DOHH2 (cell line): ENCODE results near the gene PIGM.

ENCODE experiments used
- H3F3A ChIP-seq: fragments of 200-600 bp; sonication (generic), shearing (Covaris generic); 2 replicates; pipeline ENCODE4 v1.6.0; 2016; ENCODE audit warnings: antibody characterized with exemption, mild to moderate bottlenecking; ENCODE audit not compliant: control insufficient read depth, insufficient read depth
- H3K27ac ChIP-seq: fragments of 200-600 bp; sonication (generic); 2 replicates; pipeline ENCODE4 v1.5.1; 2014; ENCODE audit warnings: low read depth, mild to moderate bottlenecking, low read length, moderate library complexity
- H3K27me3 ChIP-seq: fragments of 200-600 bp; sonication (generic); 2 replicates; pipeline ENCODE4 v1.6.1; 2014; ENCODE audit warnings: mild to moderate bottlenecking, low read length, mixed read lengths; ENCODE audit not compliant: control insufficient read depth
- H3K36me3 ChIP-seq: fragments of 200-600 bp; sonication (generic); 2 replicates; pipeline ENCODE4 v1.6.1; 2014; ENCODE audit warnings: mild to moderate bottlenecking, low read length, moderate library complexity, mixed read lengths; ENCODE audit not compliant: control insufficient read depth
- H3K4me1 ChIP-seq: fragments of 200-600 bp; sonication (generic); 2 replicates; pipeline ENCODE4 v1.6.1; 2014; ENCODE audit warnings: mild to moderate bottlenecking, low read length, mixed read lengths; ENCODE audit not compliant: control insufficient read depth
- H3K4me2 ChIP-seq: fragments of 200-600 bp; sonication (generic); 2 replicates; pipeline ENCODE4 v1.6.0; 2014; ENCODE audit warnings: mild to moderate bottlenecking, low read length, moderate library complexity
- H3K4me3 ChIP-seq: fragments of 200-600 bp; sonication (generic); 2 replicates; pipeline ENCODE4 v1.5.1; 2014; ENCODE audit warnings: mild to moderate bottlenecking, low read length, mixed read lengths
- H3K79me2 ChIP-seq: fragments of 200-600 bp; sonication (generic); 2 replicates; pipeline ENCODE4 v1.6.1; 2014; ENCODE audit warnings: mild to moderate bottlenecking, low read length, mixed read lengths; ENCODE audit not compliant: control insufficient read depth
- H3K9me2 ChIP-seq: fragments of 200-600 bp; sonication (generic); replicated peaks from 2 replicates; pipeline ENCODE4 v1.6.1; 2014; ENCODE audit warnings: mild to moderate bottlenecking, low read length, mixed read lengths; ENCODE audit not compliant: control insufficient read depth
- H3K9me3 ChIP-seq: fragments of 200-600 bp; sonication (generic); 2 replicates; pipeline ENCODE4 v1.6.1; 2014; ENCODE audit warnings: antibody characterized with exemption, low read length, mixed read lengths; ENCODE audit not compliant: control insufficient read depth, insufficient read depth
- H4K20me1 ChIP-seq: fragments of 200-600 bp; sonication (generic); 2 replicates; pipeline ENCODE4 v1.6.0; 2014; ENCODE audit warnings: low read depth, mild to moderate bottlenecking, antibody characterized with exemption, low read length, moderate library complexity; ENCODE audit not compliant: control insufficient read depth, insufficient read depth
- EZH2phosphoT487 ChIP-seq: fragments of 200-600 bp; sonication (generic); IDR thresholded peaks from 2 replicates; pipeline ENCODE4 v1.6.1; 2017; ENCODE audit warnings: borderline replicate concordance, mild to moderate bottlenecking, antibody characterized with exemption, low read length, moderate library complexity, mixed read lengths
- TF ChIP-seq, protein P1 (sequence below): fragments of 200-600 bp; sonication (generic); IDR thresholded peaks from one replicate; pipeline ENCODE4 v1.5.1; 2014; ENCODE audit warnings: antibody characterized with exemption, mild to moderate bottlenecking, low read depth, low read length; ENCODE audit not compliant: poor library complexity, severe bottlenecking

PIGM gene

DNA sequence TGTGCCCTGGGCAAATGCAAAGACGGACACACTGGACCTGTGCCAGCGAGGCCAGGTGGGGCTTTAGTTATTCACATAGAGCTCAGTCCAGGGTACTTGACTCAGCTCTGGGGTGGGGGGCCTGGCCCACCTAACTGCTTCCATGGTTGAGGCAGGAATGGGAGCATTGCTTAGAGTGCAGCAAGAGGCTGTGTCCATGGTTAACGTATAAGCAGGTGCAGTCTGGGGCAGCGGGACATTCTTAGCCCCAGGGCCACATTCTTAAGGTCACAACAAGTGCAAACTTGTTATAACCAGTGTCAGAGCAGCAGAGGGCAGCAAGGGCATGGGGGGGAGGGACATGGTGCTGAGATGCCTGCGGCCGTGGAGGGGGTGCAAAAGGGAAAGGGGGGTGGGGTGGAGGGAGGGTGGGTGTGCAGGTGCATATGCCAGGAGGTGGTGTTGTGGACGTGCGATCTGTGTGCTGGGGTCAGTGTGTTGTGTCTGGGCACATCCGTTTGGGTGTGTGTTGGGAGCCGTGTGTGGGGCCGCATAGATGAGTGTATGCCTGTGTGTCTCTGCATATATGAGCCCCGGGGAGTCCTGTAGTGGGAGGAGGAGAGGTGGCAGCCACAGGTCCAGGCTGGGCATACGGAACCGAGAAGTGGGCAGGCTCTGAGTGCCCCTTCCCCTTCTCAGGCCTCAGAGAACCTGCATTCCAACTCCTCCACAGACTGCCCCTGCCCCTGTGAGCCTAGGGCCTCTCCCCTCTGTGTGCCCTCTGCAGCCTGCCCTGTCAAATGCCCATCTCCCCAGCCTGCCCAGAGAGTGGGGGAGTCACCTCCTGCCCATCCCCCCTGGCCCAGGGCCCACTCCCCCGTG is 29.8 kb upstream of the PIGM start:
- Histone ChIP-seq H3F3A (no peaks in the 10 kb centered on the region), H3K9me3 (no peaks in the 10 kb centered on the region), H3K27me3 (peaks cover 26% of the 10 kb centered on the region), H3K27ac (no peak overlapping the region), H4K20me1 (no peaks in the 10 kb centered on the region), H3K4me1 (no peaks in the 10 kb centered on the region), H3K4me3 (no peak overlapping the region), H3K36me3 (no peaks in the 10 kb centered on the region), H3K4me2 (no peak overlapping the region), H3K9me2 (no peaks in the 10 kb centered on the region), H3K79me2 (no peaks in the 10 kb centered on the region)
- TF ChIP-seq, protein P1, sequence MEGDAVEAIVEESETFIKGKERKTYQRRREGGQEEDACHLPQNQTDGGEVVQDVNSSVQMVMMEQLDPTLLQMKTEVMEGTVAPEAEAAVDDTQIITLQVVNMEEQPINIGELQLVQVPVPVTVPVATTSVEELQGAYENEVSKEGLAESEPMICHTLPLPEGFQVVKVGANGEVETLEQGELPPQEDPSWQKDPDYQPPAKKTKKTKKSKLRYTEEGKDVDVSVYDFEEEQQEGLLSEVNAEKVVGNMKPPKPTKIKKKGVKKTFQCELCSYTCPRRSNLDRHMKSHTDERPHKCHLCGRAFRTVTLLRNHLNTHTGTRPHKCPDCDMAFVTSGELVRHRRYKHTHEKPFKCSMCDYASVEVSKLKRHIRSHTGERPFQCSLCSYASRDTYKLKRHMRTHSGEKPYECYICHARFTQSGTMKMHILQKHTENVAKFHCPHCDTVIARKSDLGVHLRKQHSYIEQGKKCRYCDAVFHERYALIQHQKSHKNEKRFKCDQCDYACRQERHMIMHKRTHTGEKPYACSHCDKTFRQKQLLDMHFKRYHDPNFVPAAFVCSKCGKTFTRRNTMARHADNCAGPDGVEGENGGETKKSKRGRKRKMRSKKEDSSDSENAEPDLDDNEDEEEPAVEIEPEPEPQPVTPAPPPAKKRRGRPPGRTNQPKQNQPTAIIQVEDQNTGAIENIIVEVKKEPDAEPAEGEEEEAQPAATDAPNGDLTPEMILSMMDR: no peak
- TF ChIP-seq EZH2phosphoT487: no peak

DNA sequence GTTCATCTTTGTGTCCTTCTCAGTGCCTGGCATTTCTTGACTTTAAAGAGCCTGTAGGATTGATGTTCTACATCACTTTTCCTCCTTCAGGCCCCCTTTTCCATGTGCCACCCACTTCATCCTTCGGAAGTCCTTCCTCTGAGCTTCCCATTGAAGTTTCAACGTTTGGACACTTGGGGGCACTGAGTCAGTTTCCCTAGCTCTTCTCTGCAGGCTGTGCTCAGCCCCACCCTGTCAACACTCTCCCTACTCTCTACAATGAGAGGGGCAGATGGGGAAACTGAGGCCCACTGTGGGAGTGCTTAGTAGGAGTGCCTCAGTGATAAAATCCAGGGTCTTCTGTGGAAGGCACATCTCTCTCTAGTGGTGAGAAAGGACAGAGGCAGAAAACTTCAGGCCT is 26.3 kb upstream of the PIGM start:
- Histone ChIP-seq H3K4me3 (no peak overlapping the region), H3K79me2 (no peaks in the 10 kb centered on the region), H3K27me3 (peaks cover 44% of the 10 kb centered on the region), H3K9me2 (no peaks in the 10 kb centered on the region), H3K4me1 (no peaks in the 10 kb centered on the region), H3F3A (no peaks in the 10 kb centered on the region), H3K27ac (no peak overlapping the region), H3K36me3 (no peaks in the 10 kb centered on the region), H3K4me2 (no peak overlapping the region), H3K9me3 (no peaks in the 10 kb centered on the region), H4K20me1 (no peaks in the 10 kb centered on the region)
- TF ChIP-seq, protein P1: peak; percentile 56
- no peak for TF ChIP-seq EZH2phosphoT487

DNA sequence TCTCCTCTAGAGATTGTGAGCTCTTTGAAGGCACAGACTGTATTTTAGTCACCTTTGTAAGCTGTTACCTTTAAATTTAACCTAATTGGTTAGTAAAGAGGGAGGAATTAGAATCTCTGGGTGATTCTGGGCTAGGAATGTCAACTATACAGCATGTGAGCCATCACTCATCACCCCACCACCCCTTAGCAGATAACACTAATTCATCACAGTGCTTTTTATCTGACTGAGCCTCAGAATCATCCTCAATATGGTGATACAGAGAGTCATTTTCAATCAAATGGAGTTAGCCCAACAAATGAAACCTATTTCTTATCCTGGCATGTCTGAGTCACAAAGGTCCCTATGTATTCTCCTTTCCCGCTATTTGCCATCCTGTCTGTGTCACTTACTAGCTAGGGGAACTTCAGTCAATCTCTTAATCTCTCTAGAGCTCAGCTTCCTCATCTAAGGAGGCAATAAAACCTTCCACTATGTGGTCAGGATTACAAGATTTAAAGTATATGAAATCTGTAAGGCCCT is 24.9 kb upstream of the PIGM start:
- no peaks in the 10 kb centered on the region for H3K79me2 ChIP-seq
- peaks cover 58% of the 10 kb centered on the region for H3K27me3 ChIP-seq
- no peaks in the 10 kb centered on the region for H3K9me3 ChIP-seq
- no peak overlapping the region for H3K27ac ChIP-seq
- H3K4me3 ChIP-seq: no peak overlapping the region
- H4K20me1 ChIP-seq: no peaks in the 10 kb centered on the region
- no peaks in the 10 kb centered on the region for H3K4me1 ChIP-seq
- no peaks in the 10 kb centered on the region for H3K36me3 ChIP-seq
- TF ChIP-seq, protein P1: no peak
- TF ChIP-seq EZH2phosphoT487: no peak
- no peak overlapping the region for H3K4me2 ChIP-seq
- no peaks in the 10 kb centered on the region for H3F3A ChIP-seq
- H3K9me2 ChIP-seq: no peaks in the 10 kb centered on the region
